Measurements from ENCODE around the gene EIPR1. TPM values are rescaled to one million over a fixed set of nuclear protein-coding genes. Genes with fewer than 3 reads are reported as not detected.

EIPR1 gene
- total RNA-seq, 2 experiments from 2014 or later, result 38.2 to 40.5 TPM

Other genes starting within 250 kb of the EIPR1 start
- gene TRAPPC12, start 1.9 kb upstream of the EIPR1 start, total RNA-seq, result 10 to 100 TPM; 61.4 to 64.3 TPM
- gene ADI1, start 141.7 kb upstream of the EIPR1 start, total RNA-seq, result 10 to 100 TPM; 36.0 to 36.4 TPM
- gene RNASEH1, start 180.5 kb upstream of the EIPR1 start, total RNA-seq, result 10 to 100 TPM; 23.6 to 24.8 TPM
- gene RPS7, start 197.4 kb upstream of the EIPR1 start, total RNA-seq, result 1,000 to 10,000 TPM; 1,694 to 1,737 TPM
- gene COLEC11, start 217.3 kb upstream of the EIPR1 start, total RNA-seq, result under 1 TPM in 1 of 2 experiments, not detected in 1; 0.31 TPM

Data from activated CD4-positive, alpha-beta memory T cell treated with anti-CD3 and anti-CD28 coated beads for 36 hours (primary cell).